A673 (cell line): ENCODE results near the gene ZNF121. TPM values are rescaled to one million over a fixed set of nuclear protein-coding genes. Genes with fewer than 3 reads are reported as not detected.
"Not testable (repeated sequence)": the region's sequence is repeated elsewhere in the genome, so short reads cannot be mapped to it uniquely, and the experiment has no call there.

Experiments used
- BruUV-seq: library from RNA; stranded (reverse); fragments of 400-500 nt; replicated peaks from 2 replicates; lab custom pipeline; 2021; lab: Mats Ljungman, UMichigan
- CTCF ChIA-PET: fragments of 300-600 bp; sonication (Branson Sonifier 250); formaldehyde crosslinking; loops from one replicate; lab custom pipeline; 2022; ENCODE audit warnings: antibody characterized with exemption; lab: Charles Lee
- POLR2A ChIA-PET: fragments of 300-600 bp; sonication (Branson Sonifier 250); formaldehyde crosslinking; loops from one replicate; lab custom pipeline; 2022; ENCODE audit warnings: antibody characterized with exemption; ENCODE audit not compliant: low non-redundant PET; lab: Charles Lee
- DNase-seq: peaks from one replicate; pipeline ENCODE4 v3.0.0-alpha.2; 2015; ENCODE audit warnings: low spot score
- H3K27ac ChIP-seq: fragments of 200-600 bp; sonication (generic); 2 replicates; pipeline ENCODE4 v1.5.1; 2016; ENCODE audit warnings: mixed run types, low read depth, mild to moderate bottlenecking, mixed read lengths, antibody characterized with exemption, low read length; ENCODE audit not compliant: poor library complexity, severe bottlenecking
- H3K27me3 ChIP-seq: fragments of 200-600 bp; sonication (generic); replicated peaks from 2 replicates; pipeline ENCODE4 v1.6.1; 2017; ENCODE audit warnings: mixed run types, low read depth, mild to moderate bottlenecking, mixed read lengths, antibody characterized with exemption, low read length; ENCODE audit not compliant: insufficient read depth, poor library complexity
- H3K36me3 ChIP-seq: fragments of 200-600 bp; sonication (generic); 2 replicates; pipeline ENCODE4 v1.6.1; 2016; ENCODE audit warnings: mixed run types, mild to moderate bottlenecking, mixed read lengths, antibody characterized with exemption, low read length; ENCODE audit not compliant: insufficient read depth, poor library complexity, severe bottlenecking
- H3K4me1 ChIP-seq: fragments of 200-600 bp; sonication (generic); 2 replicates; pipeline ENCODE4 v1.6.1; 2017; ENCODE audit warnings: mixed run types, mild to moderate bottlenecking, mixed read lengths, antibody characterized with exemption, low read length; ENCODE audit not compliant: insufficient read depth, poor library complexity, severe bottlenecking
- H3K4me3 ChIP-seq: fragments of 200-600 bp; sonication (generic); 2 replicates; pipeline ENCODE4 v1.5.1; 2016; ENCODE audit warnings: low read depth, mixed run types, mild to moderate bottlenecking, mixed read lengths, low read length; ENCODE audit not compliant: poor library complexity, severe bottlenecking
- H3K9me3 ChIP-seq: fragments of 200-600 bp; sonication (generic); 2 replicates; pipeline ENCODE4 v1.6.1; 2016; ENCODE audit warnings: mixed run types, low read depth, mild to moderate bottlenecking, mixed read lengths, antibody characterized with exemption, low read length; ENCODE audit not compliant: poor library complexity, severe bottlenecking
- CTCF ChIP-seq: fragments of 300-800, 200-600 bp; sonication (generic); conservative IDR thresholded peaks from 2 replicates; pipeline ENCODE4 v1.5.1; 2017; ENCODE audit warnings: low read depth, mild to moderate bottlenecking, antibody characterized with exemption, low read length, moderate library complexity, mixed read lengths
- EZH2 ChIP-seq: fragments of 200-600 bp; sonication (generic); IDR thresholded peaks from 2 replicates; pipeline ENCODE4 v1.6.1; 2017; ENCODE audit warnings: borderline replicate concordance, low read depth, mild to moderate bottlenecking, mixed read lengths, antibody characterized with exemption, low read length; ENCODE audit not compliant: poor library complexity, severe bottlenecking
- intact Hi-C: fragments of 100-400 bp; cut with micrococcal nuclease; formaldehyde crosslinking; loops from one replicate; pipeline ENCODE4 v1.10.0; 2022; ENCODE audit not compliant: unreplicated experiment
- total RNA-seq: library from RNA; stranded (reverse); gene quantifications from 2 replicates; pipeline ENCODE4 v1.2.3, GENCODE V29; 2021

ZNF121 gene
- total RNA-seq, 1 experiment from 2014 or later, result 65.6 TPM

- intact Hi-C loops, result no loop called here
- no peak overlapping the region for H3K27ac ChIP-seq
- no peak overlapping the region for H3K4me3 ChIP-seq
- no peak for DNase-seq
- BruUV-seq, result no TSS peak
- TF ChIP-seq CTCF (no peak), EZH2 (no peak)
- H3K4me1 ChIP-seq, result no peaks in the 10 kb centered on the region
- H3K27me3 ChIP-seq, result no peaks in the 10 kb centered on the region
- H3K36me3 ChIP-seq, result no peaks in the 10 kb centered on the region
- POLR2A ChIA-PET, result no interaction called here
- peaks cover 7% of the 10 kb centered on the region for H3K9me3 ChIP-seq
- CTCF ChIA-PET, result no interaction called here
Measured at GRCh38 chr19:9547870-9548269, 36.4 kb downstream of the ZNF121 start.

GRCh38 chr19:9541281-9541680 lies 43.0 kb downstream of the ZNF121 start:
- BruUV-seq, H3K4me3 ChIP-seq, CTCF ChIA-PET, DNase-seq, intact Hi-C loops, H3K36me3 ChIP-seq, POLR2A ChIA-PET, H3K27me3 ChIP-seq, H3K27ac ChIP-seq, H3K4me1 ChIP-seq: not testable (repeated sequence)
- peaks cover 19% of the 10 kb centered on the region for H3K9me3 ChIP-seq

GRCh38 chr19:9539921-9540320 lies 44.4 kb downstream of the ZNF121 start:
- H3K27ac ChIP-seq, DNase-seq, CTCF ChIA-PET, POLR2A ChIA-PET, intact Hi-C loops, BruUV-seq, H3K4me3 ChIP-seq, H3K4me1 ChIP-seq, H3K27me3 ChIP-seq: not testable (repeated sequence)
- peaks cover 12% of the 10 kb centered on the region for H3K36me3 ChIP-seq
- H3K9me3 ChIP-seq, result peaks cover 30% of the 10 kb centered on the region

- POLR2A ChIA-PET, H3K4me3 ChIP-seq, H3K27me3 ChIP-seq, BruUV-seq, CTCF ChIA-PET, intact Hi-C loops, H3K27ac ChIP-seq, DNase-seq, H3K4me1 ChIP-seq: not testable (repeated sequence)
- peaks cover 31% of the 10 kb centered on the region for H3K9me3 ChIP-seq
- H3K36me3 ChIP-seq, result peaks cover 20% of the 10 kb centered on the region
Measured at GRCh38 chr19:9539201-9539600, 45.1 kb downstream of the ZNF121 start.
